ENCODE measurements around the gene ATAT1. TPM values are rescaled to one million over a fixed set of nuclear protein-coding genes. Genes with fewer than 3 reads are reported as not detected.

The ATAT1 gene
- total RNA-seq, 3 donors from 2014 or later: 10.6 to 18.4 (median 12.7) TPM

DNA sequence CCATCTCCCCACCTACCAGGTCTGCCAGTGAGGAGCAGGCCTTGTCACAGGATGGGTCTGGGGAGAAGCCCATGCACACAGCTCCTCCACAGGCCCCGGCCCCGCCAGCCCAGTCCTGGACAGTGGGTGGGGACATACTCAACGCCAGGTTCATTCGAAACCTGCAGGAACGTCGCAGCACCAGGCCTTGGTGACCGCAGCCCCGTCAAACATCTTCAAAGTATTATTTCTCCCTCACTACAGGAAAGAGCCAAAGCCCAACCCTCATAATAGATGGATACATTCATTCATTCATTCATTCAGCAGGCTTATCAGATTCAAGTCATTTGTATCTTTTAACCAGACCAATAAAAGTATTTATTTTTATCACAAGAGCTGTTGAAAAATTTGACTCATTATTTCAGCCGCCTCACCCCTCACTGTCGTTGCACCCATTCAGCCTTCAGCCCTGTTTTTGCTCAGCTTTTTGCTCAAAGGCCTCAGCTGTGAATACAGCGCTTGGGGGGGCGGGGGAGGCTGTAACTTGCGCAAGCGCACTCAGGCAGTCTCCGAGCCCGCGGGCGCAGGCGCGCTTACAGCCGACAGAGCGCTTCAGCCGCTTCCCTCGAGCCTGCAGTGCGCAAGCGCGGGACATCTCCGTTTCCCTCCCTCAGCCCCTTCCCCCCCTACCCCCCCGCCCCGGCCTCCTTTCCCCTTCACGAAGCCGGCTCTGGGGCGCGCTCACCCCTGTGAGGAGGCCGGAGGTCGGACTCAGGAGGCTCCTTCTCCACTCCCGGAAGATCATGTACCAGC is 20.0 kb downstream of the ATAT1 start, which contains the start of gene C6orf136:
Gene C6orf136 (plus strand): TSS at position 684 of the 792 bp plus-strand sequence. CDS start 99 bp downstream, at position 783.
- ATAC-seq: peak; percentile 88
- Histone ChIP-seq H3K36me3 (ENCODE audit: low read depth) (no peaks in the 10 kb centered on the region), H3K4me1 (ENCODE audit: low read depth) (peaks cover 13% of the 10 kb centered on the region), H3K4me3 (peak within 1 kb of the TSS; percentile 94), H3K9me3 (no peaks in the 10 kb centered on the region)
- intact Hi-C loops (cut with DNase I, micrococcal nuclease): no loop called here
- TF ChIP-seq, protein P1, sequence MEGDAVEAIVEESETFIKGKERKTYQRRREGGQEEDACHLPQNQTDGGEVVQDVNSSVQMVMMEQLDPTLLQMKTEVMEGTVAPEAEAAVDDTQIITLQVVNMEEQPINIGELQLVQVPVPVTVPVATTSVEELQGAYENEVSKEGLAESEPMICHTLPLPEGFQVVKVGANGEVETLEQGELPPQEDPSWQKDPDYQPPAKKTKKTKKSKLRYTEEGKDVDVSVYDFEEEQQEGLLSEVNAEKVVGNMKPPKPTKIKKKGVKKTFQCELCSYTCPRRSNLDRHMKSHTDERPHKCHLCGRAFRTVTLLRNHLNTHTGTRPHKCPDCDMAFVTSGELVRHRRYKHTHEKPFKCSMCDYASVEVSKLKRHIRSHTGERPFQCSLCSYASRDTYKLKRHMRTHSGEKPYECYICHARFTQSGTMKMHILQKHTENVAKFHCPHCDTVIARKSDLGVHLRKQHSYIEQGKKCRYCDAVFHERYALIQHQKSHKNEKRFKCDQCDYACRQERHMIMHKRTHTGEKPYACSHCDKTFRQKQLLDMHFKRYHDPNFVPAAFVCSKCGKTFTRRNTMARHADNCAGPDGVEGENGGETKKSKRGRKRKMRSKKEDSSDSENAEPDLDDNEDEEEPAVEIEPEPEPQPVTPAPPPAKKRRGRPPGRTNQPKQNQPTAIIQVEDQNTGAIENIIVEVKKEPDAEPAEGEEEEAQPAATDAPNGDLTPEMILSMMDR (IDR thresholded peaks at IDR 0.05): no peak
- peak; percentile 95 to 97 (median 95) for DNase-seq

DNA sequence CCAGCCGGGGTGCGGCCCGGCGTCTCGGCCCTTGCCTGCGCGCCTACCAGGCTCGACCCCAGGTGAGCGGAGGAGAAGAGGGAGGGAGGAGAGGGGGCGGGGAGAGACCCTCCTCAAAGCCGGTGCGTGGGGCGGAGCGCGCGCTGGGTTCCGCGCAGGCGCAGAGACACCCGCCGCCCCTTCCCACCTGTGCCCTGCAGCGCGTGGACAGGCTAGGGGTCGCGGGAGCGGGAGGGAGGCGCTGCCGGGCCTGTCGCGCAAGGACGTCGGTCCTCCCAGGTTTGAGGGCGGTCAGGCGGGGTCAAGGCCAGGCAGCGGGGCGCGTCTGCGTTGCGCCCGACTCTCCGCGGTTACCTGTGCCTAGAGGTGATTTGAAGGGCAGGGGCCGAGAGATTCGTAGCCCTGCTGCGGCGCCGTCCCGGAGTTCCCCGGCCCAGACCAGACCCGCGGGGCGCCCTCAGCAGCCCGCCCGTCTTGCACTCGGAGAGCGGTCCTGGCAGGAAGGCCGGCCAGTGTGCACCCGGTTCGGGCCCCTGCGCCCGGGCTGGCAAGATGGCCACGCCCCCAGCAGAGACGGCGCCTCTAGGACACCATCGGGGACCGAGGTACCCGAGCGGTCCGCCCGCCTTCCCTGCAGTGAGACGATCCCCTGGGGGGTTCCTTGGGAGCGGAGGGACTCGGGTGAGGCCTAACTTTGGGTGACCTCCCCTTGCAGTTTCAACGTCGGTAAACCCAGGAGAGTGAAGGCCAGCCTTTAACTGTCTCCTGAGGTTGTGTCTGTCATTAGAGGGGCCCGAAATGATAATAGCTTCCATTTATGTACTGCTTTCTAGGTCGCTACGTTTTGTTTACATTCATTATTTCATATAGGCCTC is 20.8 kb downstream of the ATAT1 start:
- H3K4me1 ChIP-seq (ENCODE audit: low read depth): peaks cover 13% of the 10 kb centered on the region
- intact Hi-C loops (cut with DNase I, micrococcal nuclease): no loop called here
- ATAC-seq: peak; percentile 80
- H3K4me3 ChIP-seq: peak overlapping the region; percentile 94
- no peaks in the 10 kb centered on the region for H3K9me3 ChIP-seq
- TF ChIP-seq, protein P1 (IDR thresholded peaks at IDR 0.05): no peak
- peak; percentile 78 to 90 (median 86) for DNase-seq
- no peaks in the 10 kb centered on the region for H3K36me3 ChIP-seq (ENCODE audit: low read depth)

DNA sequence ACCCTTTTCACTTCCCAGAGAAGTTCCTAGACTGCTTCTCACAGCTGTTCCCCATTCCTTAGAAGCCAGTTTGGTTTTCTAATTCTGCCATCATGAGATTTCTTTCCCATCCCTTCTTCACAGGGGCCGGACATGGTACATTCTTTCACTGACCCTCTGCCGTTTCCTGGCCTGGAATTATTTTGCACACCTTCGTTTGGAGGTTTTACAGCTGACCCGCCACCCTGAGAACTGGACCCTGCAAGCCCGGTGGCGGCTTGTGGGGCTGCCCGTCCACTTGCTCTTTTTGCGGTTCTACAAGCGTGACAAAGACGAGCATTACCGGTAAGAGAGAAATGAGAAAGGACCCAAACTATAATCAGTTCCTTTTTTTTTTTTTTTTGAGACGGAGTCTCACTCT is 24.5 kb downstream of the ATAT1 start:
- intact Hi-C loops (cut with DNase I, micrococcal nuclease): no loop called here
- TF ChIP-seq, protein P1 (IDR thresholded peaks at IDR 0.05): no peak
- Histone ChIP-seq H3K9me3 (no peaks in the 10 kb centered on the region), H3K4me3 (no peak overlapping the region), H3K36me3 (ENCODE audit: low read depth) (no peaks in the 10 kb centered on the region), H3K4me1 (ENCODE audit: low read depth) (peaks cover 6% of the 10 kb centered on the region)
- DNase-seq: no peak
- ATAC-seq: no peak

DNA sequence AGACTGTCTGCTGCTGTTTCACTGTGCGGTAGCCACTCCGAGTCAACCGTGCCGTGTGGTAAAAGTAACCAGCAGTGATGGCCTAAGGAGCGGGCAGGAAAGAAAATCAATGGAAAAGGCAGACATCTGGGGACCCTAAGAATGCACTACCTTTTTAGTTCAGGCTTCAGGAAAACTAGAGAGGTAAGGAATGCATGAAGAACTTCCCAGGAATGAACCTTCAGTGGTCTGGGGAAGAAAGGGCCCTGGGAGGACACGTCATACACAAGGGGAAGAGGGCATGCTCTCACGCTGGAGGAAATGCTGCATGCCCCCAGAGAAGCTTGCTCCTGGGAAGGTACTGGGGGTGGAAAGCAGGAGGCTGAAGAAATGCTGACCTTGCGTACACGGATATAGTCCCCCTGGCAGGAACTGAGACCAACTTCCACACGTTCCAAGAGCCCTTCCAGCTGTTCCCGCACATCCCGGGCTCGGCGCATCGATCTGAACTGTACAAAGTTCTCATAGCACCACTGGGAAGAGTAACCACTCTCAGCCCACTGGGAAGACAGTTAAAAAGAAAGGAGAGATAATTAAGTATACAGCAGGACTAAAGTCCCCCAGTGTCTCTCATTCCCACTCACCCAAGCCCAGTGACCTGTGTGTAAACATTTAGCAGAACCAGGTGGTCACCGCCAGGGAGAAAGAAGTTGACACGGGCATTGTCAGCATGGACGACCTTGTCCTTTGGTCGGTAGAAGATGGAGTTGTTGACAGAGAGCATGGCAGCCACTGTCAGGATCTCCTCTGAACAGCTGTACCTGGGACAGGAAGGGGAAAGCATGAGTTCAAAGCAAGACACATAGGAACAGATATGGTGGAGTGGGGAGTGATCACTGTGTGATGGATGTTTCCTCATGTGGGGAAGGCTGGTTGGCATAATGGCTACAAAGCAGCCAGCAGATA is 28.4 kb downstream of the ATAT1 start:
- no peaks in the 10 kb centered on the region for H3K9me3 ChIP-seq
- DNase-seq (no peak), ATAC-seq (no peak)
- H3K4me1 ChIP-seq (ENCODE audit: low read depth): no peaks in the 10 kb centered on the region
- peaks cover 4% of the 10 kb centered on the region for H3K36me3 ChIP-seq (ENCODE audit: low read depth)
- H3K4me3 ChIP-seq: no peak overlapping the region
- intact Hi-C loops (cut with DNase I, micrococcal nuclease): no loop called here
- TF ChIP-seq, protein P1 (IDR thresholded peaks at IDR 0.05): no peak

DNA sequence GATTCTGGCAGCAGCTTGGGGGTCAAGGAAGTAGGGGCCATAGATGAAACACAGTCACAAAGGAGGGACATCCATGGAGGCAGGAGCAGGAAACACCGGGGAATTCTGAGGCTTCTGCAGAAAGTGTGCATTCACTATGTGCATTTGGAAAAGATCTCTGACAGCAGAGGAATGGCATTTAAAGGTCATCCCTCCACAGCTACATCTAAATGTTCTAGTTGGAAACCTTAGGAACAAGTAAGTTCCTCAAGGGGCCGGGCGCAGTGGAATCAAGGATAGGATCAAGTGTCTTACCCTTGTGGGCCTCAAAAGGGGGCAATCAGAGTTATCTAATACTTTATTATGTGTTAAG is 29.0 kb downstream of the ATAT1 start:
- no peaks in the 10 kb centered on the region for H3K9me3 ChIP-seq
- intact Hi-C loops (cut with DNase I, micrococcal nuclease): no loop called here
- peaks cover 4% of the 10 kb centered on the region for H3K36me3 ChIP-seq (ENCODE audit: low read depth)
- H3K4me3 ChIP-seq: no peak overlapping the region
- TF ChIP-seq, protein P1 (IDR thresholded peaks at IDR 0.05): no peak
- DNase-seq (no peak), ATAC-seq (no peak)
- no peaks in the 10 kb centered on the region for H3K4me1 ChIP-seq (ENCODE audit: low read depth)
